Stimulated activated CD4-positive, alpha-beta T cell treated with anti-CD3 and anti-CD28 coated beads, TNF-alpha, amount 100 ng/mL, for 1 hour (primary cell): ENCODE results near the gene ASXL2.
"Not testable (repeated sequence)": the region's sequence is repeated elsewhere in the genome, so short reads cannot be mapped to it uniquely, and the experiment has no call there.

Experiments
- DNase-seq, 3 donors: peaks; one replicate each; pipeline ENCODE4 v3.0.0-alpha.2; 2020; ENCODE audit warnings: low read depth in 3 of 3, low spot score in 1 of 3

ASXL2 gene

DNA sequence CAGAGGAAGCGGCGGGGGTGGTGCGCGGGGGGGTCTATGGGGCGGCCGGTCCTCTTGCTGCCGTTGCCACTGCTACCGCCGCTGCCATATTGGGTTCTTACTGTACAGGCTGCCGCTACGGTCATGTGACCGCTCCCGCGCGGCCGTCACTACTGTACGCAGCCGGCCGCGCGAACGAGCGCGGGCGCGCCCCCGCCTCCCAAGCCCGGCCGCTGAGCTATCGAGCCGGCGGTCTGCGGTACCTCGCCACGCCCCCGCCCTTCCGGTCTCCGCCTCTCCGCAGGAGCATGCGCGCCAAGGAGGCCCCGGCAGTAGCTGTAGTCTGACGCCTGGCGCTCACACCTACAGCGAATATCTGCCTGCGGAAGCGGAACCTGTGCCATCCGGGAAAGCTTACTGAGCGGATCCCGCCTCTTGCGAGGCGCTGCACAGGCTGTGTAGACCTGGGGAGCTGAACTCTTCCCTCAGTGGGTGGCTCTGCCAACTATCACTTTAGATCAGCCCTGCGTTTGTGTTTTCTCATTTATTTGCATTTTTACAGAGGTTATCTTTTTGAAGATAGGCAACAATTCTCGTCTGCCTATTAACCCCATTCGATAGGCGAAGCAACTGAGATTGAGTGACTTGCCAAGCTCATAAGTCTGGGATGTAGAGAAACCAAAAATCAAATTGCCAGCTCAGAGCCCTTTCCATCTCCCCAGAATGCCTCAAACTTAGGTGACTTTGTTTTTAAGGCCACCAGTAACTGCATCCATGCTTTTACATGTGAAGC is at the start of gene ASXL2:
ASXL2 (minus strand) TSS at position 127 of the 772 bp plus-strand sequence. CDS start 265 bp downstream, outside the sequence.
- DNase-seq = peak; percentile 93 to 95 (median 94)

DNA sequence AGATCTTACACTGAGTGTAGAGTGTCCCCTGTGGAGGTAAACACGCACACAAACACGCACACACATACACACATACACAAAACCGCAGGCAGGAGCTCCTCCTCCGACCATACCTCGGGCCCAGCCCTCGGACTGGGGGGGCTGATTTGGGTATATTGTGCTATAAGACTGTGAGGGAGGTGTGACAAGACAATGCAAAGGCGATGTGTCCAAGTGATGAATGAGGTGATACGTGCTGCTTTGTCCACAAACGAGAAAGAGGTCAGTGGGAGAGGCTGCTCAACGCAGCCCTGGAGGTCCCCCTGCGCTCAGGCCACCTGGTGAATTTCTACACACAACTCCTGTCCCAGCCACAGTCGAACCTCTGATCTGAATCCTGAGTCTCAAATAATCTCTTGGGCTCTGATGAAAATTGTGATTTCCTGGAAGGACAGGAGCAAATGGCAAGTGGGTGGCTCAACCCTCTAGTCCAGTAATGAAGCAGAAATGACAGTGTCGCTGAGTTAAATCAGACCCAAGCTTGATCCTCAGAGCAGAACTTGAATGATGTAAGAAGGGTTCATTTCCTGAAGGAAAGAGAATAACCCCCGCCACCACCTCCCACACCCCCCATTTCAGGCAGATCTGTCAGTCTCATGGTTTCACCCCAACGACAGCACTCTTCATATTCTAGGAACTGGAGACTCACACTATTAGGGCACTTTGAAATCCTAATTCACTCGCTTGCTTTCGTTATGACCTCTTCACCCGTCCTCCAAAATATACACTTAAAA is 48.9 kb upstream of the ASXL2 start:
- no peak for DNase-seq

DNA sequence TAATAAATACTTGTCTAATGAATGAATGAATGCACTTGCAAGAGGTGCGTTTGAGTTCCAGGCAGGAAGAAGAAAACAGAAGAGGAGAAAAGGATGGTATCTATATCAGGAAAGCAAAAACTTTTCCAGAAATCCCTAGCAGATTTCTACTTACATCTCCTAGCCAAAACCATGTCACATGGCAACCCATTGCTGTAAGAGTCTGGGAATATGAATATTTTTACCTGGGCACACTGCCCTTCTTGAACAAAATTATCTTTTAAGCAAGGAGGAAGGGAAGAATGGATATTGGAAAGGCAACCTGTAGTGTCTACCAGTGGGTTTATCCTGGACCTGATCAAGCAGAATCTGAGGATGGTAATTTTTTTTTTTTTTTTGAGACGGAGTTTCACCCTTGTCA is 44.2 kb upstream of the ASXL2 start:
- DNase-seq = no peak

DNA sequence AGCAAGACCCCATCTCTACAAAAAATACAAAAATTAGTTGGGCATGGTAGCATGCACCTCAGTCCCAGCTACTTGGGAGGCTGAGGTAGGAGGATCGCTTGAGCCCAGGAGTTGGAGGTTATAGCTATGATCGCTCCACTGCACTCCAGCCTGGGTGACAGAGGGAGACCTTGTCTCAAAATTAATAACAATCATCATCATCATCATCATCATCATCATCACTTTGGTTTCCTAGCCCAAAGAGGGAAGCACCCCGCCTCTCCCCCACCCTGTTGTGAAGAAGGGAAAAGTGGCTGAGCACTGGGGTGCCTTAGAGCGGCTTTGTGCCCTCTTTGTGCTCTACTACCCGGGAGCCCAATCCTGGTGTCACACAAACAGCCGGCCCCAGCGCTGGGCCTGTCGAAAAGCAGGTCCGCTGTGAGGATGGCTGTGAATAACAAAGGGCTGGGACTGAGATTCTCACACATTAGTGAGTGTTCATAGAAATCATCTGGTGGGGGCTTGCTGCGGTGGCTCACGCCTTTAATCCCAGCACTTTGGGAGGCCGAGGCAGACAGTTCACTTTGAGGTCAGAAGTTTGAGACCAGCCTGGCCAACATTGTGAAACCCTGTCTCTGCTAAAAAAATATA is 42.6 kb upstream of the ASXL2 start:
- no peak for DNase-seq

DNA sequence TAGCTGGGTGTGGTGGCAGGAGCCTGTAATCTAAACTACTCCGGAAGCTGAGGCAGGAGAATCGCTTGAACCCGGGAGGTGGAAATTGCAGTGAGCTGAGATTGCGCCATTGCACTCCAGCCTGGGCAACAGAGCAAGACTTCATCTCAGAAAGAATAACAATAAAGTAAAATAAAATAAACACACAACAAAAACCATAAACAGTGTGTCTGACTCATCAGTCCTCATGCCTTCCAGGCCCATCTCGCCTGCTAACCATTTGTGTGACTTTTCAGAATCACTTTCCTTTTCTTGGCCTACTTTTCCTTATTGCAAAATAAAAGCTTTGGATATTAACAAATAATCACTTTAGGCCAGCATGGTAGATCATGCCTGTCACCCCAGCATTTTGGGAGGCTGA is 42.0 kb upstream of the ASXL2 start:
- DNase-seq = no peak

DNA sequence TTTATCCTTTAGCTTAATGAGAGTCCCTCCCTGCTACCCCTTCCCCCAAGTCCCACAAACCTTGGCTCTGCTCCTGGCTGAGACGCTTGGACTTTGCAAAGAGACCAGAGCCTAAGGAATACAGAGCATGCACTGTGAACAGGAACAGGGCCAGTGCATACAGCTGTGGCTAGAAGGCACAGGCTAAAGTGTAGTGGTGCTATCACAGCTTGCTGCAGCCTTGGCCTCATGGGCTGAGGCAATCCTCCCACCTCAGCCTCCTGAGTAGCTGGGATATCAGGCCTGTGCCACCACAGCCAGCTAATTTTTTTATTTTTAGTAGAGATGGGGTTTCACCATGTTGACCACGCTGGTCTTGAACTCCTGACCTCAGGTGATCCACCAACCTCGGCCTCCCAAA is 39.5 kb upstream of the ASXL2 start:
- DNase-seq = no peak

DNA sequence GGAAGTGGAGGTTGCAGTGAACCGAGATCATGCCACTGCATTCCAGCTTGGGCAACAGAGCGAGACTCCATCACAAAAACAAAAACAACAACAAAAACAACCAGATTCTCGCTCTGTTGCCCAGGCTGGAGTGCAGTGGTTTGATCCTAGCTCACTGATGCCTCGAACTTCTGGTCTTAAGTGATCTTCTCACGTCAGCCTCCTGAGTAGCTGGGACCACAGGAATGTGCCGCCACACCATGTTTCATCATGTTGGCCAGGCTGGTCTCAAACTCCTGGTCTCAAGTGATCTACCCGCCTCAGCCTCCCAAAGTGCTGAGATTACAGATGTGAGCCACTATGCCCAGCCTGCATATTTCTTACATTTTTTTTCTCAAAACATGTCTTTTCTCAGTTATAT is 39.1 kb upstream of the ASXL2 start:
- not testable (repeated sequence) for DNase-seq

DNA sequence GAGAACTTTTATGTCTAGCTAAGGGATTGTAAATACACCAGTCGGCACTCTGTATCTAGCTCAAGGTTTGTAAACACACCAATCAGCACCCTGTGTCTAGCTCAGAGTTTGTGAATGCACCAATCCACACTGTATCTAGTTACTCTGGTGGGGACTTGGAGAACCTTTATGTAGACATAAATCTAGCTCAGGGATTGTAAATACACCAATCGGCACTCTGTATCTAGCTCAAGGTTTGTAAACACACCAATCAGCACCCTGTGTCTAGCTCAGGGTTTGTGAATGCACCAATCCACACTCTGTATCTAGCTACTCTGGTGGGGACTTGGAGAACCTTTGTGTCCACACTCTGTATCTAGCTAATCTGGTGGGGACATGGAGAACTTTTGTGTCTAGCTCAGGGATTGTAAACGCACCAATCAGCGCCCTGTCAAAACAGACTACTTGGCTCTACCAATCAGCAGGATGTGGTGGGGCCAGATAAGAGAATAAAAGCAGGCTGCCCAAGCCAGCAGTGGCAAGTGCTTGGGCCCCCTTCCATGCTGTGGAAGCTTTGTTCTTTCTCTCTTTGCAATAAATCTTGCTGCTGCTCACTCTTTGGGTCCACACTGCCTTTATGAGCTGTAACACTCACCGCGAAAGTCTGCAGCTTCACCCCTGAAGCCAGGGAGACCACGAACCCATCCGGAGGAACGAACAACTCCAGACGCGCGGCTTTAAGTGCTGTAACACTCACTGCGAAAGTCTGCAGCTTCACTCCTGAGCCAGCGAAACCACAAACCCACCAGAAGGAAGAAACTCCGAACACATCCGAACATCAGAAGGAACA is 37.9 kb upstream of the ASXL2 start:
- peak in 1 of 3 donors; percentile 1 for DNase-seq

DNA sequence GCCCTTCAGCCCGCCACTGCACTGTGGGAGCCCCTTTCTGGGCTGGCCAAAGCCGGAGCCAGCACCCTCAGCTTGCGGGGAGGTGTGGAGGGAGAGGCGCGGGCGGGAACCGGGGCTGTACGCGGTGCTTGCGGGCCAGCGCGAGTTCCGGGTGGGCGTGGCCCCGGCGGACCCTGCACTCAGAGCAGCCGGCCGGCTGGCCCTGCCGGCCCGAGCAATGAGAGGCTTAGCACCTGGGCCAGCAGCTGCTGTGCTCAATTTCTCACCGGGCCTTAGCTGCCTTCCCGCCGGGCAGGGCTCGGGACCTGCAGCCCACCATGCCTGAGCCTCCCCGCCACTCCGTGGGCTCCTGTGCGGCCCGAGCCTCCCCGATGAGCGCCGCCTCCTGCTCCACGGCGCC is 37.1 kb upstream of the ASXL2 start:
- DNase-seq = not testable (repeated sequence)

DNA sequence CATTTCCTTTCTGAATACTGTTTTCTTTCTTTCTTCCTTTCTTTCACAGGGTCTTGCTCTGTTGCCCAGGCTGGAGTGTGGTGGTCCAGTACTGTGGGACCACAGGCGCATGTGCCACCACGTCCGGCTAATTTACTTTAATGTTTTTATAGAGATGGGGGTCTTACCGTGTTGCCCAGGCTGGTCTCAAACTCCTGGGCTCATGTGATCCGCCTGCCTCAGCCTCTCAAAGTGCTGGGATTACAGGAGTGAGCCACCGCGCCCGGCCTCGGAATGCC is 35.3 kb upstream of the ASXL2 start:
- not testable (repeated sequence) for DNase-seq

DNA sequence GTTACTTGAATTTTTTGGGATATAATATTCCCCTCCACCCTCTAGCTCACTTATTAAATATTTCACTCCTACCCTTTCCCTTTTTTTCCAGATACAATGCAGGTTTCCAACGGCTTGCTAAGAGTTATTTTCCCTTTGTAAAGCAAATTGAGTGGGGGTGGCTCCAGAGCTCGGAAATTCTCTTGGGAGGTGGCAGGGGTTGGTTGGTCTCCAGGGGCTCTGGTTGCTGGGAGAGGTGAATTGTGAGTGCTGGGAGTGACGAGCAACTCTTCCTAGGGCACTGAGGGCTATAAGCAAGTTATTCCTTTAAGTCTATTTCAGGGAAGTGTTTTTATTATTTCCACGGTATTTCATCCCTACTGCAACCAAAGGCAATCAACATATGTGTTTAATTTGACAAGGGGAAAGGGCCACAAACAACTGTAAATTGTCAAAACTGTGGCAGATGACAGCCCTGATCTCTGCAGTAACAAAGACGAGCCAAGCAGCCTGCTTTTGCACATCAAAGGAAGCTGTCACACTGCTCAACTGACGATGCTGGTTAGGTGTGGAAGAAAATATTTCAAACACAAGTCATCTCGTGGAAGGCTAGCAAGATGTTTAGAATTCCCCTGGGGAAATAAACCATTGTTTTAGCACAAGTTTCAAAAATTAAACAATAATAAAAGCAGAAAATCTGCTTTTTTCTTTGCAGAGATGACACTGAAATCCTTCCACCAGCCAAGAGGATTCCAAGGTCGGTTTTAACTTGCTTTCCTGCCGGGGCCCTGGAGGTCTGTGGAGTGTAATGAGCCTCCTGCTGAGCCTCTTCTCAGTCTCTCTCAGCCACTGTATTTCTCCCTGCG is 34.8 kb upstream of the ASXL2 start:
- DNase-seq = no peak

DNA sequence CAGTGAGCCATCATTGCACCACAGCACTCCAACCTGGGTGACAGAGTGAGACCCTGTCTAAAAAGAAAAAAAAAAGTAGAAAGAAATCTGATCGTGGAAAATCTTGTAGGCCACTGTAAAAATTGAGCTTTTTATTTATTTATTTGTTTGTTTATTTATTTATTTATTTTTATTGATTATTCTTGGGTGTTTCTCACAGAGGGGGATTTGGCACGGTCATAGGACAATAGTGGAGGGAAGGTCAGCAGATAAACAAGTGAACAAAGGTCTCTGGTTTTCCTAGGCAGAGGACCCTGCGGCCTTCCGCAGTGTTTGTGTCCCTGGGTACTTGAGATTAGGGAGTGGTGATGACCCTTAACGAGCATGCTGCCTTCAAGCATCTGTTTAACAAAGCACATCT is 31.3 kb upstream of the ASXL2 start:
- not testable (repeated sequence) for DNase-seq

DNA sequence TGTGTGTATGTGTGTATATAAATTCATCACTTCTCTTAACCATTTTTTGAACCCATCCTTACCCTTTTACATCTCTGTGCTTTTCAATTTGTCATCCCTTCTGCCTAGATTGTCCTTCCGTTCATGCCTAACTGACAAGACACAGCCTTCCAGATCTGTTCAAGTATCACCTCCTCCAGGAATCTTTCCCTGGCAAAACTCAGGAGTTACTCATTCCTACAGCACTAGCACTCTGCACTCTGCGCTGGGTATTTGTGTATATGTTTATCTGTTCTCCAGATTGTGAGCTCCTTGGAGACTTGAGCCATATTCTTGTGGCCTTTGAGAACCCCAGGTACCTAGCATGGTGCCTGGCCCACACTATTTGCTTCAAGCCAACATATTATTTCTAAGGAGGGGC is 26.8 kb upstream of the ASXL2 start:
- DNase-seq = no peak

DNA sequence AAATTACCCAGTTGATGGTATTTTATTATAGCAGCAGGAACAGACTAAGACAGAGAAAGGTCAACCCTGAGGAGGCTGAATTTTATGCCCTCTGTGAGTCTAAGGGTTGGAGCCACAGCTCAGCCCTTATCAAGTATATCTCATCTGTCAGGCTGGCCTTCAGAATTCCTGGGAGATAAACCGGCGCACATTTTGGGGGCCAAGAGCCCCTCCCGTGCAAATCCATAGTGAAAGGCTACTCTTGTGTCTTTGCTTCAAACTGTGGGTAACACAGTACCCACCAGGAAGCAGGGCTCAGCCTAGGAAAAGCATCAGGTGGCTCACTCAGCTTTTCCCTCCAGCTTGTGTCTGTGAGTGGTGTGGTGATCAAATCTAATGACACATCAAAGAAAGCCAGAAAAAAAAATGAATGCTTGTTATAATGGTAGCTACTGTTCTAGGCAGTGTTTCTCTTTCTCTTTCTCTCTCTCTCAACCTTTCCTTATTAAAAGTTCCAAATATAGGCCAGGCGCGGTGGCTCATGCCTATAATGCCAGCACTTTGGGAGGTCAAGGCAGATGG is 25.0 kb upstream of the ASXL2 start:
- DNase-seq = no peak

DNA sequence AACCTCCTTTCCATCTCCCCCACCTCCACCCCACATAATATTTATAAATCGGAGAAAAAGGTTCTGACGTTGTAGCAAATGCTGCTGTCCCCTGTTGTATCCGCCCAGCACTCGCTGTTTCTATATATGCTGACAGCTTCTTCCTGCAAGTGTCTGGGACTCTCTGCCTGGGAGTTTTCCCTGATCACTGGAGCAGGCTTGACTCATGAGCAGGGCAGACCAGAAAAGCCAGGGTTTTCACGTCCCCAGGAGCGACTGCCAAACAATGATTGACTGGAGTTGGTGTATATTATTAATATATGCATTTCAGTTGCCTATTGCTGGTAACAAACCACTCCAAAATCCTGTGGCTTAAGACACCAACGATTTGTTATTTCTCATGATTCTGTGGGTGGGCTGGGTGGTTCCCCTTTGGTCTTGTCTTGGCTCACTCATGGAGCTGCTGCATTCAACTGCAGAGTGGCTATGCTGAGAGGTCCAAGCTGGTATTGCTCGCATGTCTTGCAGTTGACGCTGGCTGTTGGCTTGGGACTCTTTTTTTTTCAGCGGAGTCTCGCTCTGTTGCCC is 21.2 kb upstream of the ASXL2 start:
- DNase-seq = no peak

DNA sequence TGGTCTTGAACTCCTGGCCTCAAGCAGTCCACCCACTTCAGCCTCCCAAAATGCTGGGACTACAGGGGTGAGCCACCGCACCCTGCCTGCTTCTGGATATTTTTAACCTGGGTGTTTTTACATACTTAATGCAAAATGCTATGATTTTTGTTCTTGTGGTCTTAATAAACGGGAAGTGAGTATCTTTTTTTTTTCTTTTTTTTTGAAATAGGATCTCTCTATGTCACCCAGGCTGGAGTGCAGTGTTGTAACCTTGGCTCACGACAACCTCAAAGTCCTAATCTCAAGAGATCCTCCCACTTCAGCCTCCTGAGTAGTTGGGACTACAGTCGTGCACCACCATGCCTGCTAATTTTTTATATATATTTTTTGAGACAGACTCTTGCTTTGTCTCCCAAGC is 19.2 kb upstream of the ASXL2 start:
- no peak for DNase-seq

DNA sequence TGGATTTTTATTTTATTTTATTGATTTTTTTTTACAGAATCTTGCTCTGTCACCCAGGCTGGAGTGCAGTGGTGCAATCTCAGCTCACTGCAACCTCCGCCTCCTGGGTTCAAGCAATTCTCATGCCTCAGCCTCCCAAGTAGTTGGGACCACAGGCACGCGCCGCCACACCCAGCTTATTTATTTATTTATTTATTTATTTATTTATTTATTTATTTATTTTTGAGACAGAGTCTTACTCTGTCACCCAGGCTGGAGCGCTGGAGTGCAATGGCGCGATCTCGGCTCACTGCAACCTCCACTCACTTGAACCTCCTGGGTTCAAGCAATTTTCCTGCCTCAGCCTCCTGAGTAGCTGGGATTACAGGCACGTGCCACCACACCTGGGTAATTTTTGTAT is 18.0 kb upstream of the ASXL2 start:
- DNase-seq = not testable (repeated sequence)

DNA sequence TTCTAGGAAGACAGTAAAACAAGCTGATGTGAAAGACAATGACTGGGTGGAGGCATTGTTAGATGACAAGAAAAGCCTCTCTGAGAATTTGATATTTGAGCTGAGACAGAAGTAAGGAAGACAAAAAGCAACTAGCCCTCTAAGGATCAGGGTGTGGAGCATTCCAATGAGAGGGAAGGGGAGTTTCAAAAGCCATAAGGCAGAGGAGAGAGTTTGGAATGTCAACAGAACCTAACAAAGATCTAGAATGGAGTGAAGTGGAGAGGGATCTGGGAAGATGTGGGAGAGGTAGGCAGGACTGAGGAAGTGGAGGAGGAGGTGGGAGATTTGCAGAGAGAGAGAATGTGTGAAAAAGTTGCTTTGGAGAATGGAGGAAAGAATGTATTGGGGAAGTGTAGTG is 17.3 kb upstream of the ASXL2 start:
- DNase-seq = no peak

DNA sequence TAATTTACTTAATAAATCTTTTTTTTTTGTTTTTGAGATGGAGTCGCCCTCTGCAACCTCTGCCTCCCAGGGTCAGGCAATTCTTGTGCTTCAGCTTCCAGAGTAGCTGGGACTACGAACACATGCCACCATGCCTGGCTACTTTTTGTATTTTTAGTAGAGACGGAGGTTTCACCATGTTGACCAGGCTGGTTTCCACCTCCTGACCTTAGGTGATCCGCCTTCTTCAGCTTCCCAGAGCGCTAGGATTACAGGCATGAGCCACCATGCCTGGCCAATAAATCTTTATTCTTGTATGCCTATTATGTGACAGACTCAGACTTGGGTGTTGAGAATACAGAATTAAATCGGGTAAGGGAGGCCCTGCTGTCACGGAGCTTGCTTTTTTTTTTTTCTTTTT is 16.7 kb upstream of the ASXL2 start:
- DNase-seq = no peak
